ENCODE measurements around the gene CLSTN2.

Gene CLSTN2

GRCh38 chr3:140250945-140251344 is 316.0 kb downstream of the CLSTN2 start:
- DNase-seq (ENCODE audit: extremely low read depth, low read depth), result no peak
- no peak for TF ChIP-seq CTCF (IDR thresholded peaks at IDR 0.05; ENCODE audit: low read depth, low read length, missing control alignments)
- H3K4me3 ChIP-seq (replicated peaks; ENCODE audit: low read depth, low read length), result no peak overlapping the region

GRCh38 chr3:140251678-140252077 is 316.7 kb downstream of the CLSTN2 start:
- TF ChIP-seq CTCF (IDR thresholded peaks at IDR 0.05; ENCODE audit: low read depth, low read length, missing control alignments), result no peak
- no peak overlapping the region for H3K4me3 ChIP-seq (replicated peaks; ENCODE audit: low read depth, low read length)
- DNase-seq (ENCODE audit: extremely low read depth, low read depth), result no peak

GRCh38 chr3:140252812-140253656 is 318.0 kb downstream of the CLSTN2 start:
- no peak for DNase-seq (ENCODE audit: extremely low read depth, low read depth)
- TF ChIP-seq CTCF (IDR thresholded peaks at IDR 0.05; ENCODE audit: low read depth, low read length, missing control alignments), result no peak
- no peak overlapping the region for H3K4me3 ChIP-seq (replicated peaks; ENCODE audit: low read depth, low read length)

GRCh38 chr3:140258222-140258724 is 323.3 kb downstream of the CLSTN2 start:
- H3K4me3 ChIP-seq (replicated peaks; ENCODE audit: low read depth, low read length), result no peak overlapping the region
- no peak for DNase-seq (ENCODE audit: extremely low read depth, low read depth)
- no peak for TF ChIP-seq CTCF (IDR thresholded peaks at IDR 0.05; ENCODE audit: low read depth, low read length, missing control alignments)

GRCh38 chr3:140265302-140265701 is 330.3 kb downstream of the CLSTN2 start:
- DNase-seq (ENCODE audit: extremely low read depth, low read depth), result no peak
- H3K4me3 ChIP-seq (replicated peaks; ENCODE audit: low read depth, low read length), result no peak overlapping the region
- TF ChIP-seq CTCF (IDR thresholded peaks at IDR 0.05; ENCODE audit: low read depth, low read length, missing control alignments), result no peak

GRCh38 chr3:140268103-140268502 is 333.1 kb downstream of the CLSTN2 start:
- H3K4me3 ChIP-seq (replicated peaks; ENCODE audit: low read depth, low read length), result no peak overlapping the region
- DNase-seq (ENCODE audit: extremely low read depth, low read depth), result no peak
- TF ChIP-seq CTCF (IDR thresholded peaks at IDR 0.05; ENCODE audit: low read depth, low read length, missing control alignments), result no peak

Measured in HFF-Myc (cell line).